Epithelial cell of proximal tubule (primary cell): Measurements from ENCODE around the gene ATP1B2. TPM values are rescaled to one million over a fixed set of nuclear protein-coding genes. Genes with fewer than 3 reads are reported as not detected.

Source experiments
- DNase-seq: peaks from one replicate; pipeline ENCODE4 v3.0.0-alpha.2; 2011; ENCODE audit warnings: low read depth
- H3K4me3 ChIP-seq: 2 replicates; pipeline ENCODE4 v1.5.1; 2011; ENCODE audit warnings: low read depth, mild to moderate bottlenecking, low read length
- total RNA-seq: library from RNA; depleted of rRNA; stranded (reverse); fragments of >200 nt; gene quantifications from 2 replicates; pipeline ENCODE4 v1.2.3, GENCODE V29; 2015
- TF ChIP-seq, protein P1 (sequence below): conservative IDR thresholded peaks from 2 replicates; pipeline ENCODE4 v1.5.1; 2012; ENCODE audit warnings: low read depth, mild to moderate bottlenecking, low read length

ATP1B2 gene
- total RNA-seq, 1 donor from 2014 or later = not detected

DNA sequence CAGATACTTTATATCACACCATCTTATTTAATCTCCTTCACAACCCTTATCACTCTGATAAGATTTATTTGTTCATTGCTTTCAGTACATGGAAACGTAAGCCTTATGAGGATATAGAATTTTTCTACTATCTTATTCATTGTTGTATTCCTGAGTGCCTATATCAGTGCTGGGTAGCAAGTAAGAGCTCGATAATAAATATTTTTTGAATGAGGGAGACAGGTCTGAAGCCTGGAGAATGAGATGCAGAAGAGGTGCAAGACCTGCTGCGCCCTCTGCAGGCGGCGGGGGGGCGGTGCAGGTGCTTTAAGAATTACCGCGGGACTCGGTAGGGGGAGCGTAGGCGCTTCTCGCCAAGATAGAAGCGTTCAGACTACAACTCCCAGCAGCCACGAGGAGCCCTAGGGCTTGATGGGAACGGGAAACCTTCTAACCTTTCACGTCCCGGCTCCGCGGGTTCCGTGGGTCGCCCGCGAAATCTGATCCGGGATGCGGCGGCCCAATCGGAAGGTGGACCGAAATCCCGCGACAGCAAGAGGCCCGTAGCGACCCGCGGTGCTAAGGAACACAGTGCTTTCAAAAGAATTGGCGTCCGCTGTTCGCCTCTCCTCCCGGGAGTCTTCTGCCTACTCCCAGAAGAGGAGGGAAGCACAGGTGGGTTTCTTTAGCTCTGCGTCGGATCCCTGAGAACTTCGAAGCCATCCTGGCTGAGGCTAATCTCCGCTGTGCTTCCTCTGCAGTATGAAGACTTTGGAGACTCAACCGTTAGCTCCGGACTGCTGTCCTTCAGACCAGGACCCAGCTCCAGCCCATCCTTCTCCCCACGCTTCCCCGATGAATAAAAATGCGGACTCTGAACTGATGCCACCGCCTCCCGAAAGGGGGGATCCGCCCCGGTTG, 37.4 kb downstream of the ATP1B2 start, which contains the start of gene WRAP53:
TSS of gene WRAP53 (plus strand) at position 570 of the 900 bp plus-strand sequence. CDS start at position 742, 172 bp downstream.
- TF ChIP-seq, protein P1, sequence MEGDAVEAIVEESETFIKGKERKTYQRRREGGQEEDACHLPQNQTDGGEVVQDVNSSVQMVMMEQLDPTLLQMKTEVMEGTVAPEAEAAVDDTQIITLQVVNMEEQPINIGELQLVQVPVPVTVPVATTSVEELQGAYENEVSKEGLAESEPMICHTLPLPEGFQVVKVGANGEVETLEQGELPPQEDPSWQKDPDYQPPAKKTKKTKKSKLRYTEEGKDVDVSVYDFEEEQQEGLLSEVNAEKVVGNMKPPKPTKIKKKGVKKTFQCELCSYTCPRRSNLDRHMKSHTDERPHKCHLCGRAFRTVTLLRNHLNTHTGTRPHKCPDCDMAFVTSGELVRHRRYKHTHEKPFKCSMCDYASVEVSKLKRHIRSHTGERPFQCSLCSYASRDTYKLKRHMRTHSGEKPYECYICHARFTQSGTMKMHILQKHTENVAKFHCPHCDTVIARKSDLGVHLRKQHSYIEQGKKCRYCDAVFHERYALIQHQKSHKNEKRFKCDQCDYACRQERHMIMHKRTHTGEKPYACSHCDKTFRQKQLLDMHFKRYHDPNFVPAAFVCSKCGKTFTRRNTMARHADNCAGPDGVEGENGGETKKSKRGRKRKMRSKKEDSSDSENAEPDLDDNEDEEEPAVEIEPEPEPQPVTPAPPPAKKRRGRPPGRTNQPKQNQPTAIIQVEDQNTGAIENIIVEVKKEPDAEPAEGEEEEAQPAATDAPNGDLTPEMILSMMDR = peak; percentile 95
- DNase-seq = peak; percentile 91
- H3K4me3 ChIP-seq = peak within 1 kb of the TSS; percentile 93

DNA sequence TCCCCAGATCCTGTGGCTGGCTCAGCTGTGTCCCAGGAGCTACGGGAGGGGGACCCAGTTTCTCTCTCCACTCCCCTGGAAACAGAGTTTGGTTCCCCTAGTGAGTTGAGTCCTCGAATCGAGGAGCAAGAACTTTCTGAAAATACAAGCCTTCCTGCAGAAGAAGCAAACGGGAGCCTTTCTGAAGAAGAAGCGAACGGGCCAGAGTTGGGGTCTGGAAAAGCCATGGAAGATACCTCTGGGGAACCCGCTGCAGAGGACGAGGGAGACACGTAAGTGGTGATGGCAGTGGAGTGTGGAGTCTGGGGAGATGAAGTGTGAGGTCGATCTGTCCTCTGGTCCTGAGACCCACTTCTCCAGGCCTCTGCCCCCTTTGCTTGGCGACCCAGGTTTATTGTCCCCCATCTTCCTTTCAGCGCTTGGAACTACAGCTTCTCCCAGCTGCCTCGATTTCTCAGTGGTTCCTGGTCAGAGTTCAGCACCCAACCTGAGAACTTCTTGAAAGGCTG, 38.1 kb downstream of the ATP1B2 start:
- H3K4me3 ChIP-seq = peak overlapping the region; percentile 93
- no peak for DNase-seq
- TF ChIP-seq, protein P1 = no peak

DNA sequence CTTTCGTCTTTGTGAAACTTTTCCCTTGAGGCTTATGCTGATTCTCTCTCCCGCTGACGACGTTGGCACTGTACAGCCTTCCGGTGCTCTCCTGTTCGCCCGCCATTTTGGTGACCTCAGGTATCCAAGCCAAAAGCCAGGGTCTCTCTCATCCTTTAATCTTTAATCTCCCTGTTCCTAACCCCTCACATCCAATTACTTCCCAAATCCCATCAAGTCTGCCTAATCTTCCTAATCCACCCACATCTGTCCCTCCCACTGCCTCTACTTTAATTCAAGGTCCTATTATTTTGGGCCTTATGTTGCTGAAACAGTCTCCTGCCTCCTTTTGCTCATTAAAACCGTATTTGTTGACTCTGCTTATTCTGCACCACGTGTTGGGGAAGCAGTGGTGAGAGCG, 44.9 kb downstream of the ATP1B2 start:
- DNase-seq = no peak
- TF ChIP-seq, protein P1 = no peak
- H3K4me3 ChIP-seq = no peak overlapping the region

DNA sequence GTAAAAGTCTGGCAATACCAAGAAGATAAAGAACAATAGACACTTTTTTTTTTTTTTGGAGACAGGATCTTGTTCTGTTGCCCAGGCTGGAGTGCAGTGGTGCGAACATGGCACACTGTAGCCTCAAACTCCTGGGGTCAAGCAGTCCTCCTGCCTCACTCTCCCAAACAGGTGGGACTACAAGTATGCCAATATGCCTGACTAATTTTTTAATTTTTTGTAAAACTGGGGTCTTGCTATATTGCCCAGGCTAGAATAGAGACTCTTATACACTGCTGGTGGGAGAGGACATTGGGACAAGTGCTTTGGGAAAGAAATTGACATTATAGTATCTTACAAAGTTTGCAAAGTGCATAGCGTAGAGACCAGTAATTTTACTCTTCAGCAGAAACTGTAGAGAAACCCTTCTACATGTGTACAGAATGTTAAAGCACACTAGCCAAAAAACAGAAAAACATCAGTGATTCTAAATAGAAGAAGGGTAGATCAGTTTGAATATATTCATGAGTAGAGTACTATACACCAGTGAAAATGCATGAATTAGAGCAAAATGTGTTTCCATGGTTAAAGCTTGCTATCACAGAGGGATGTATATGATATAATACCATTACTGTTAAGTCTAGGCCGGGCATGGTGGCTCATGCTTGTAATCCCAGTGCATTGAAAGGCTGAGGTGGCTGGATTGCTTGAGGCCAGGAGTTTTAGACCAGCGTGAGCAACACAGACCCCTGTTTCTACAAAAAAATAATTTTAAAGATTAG, 47.3 kb downstream of the ATP1B2 start:
- no peak overlapping the region for H3K4me3 ChIP-seq
- DNase-seq = no peak
- TF ChIP-seq, protein P1 = no peak

DNA sequence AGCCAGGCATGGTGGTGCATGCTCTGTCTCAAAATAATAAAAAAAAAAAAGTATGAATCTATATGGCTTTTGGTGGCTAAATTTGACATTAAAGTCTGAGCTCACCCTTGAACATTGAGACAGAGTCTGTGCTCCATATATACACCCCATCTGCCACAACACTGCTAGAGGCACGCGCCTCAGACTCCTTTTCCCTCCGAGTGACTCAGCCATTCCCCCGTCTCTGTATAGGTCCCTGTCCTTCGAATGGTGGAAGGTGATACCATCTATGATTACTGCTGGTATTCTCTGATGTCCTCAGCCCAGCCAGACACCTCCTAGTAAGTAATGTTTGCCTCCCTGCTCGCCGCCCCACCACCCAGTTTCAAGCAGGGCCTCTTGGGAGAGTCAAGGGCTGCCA, 49.8 kb downstream of the ATP1B2 start:
- TF ChIP-seq, protein P1 = no peak
- DNase-seq = no peak
- no peak overlapping the region for H3K4me3 ChIP-seq

DNA sequence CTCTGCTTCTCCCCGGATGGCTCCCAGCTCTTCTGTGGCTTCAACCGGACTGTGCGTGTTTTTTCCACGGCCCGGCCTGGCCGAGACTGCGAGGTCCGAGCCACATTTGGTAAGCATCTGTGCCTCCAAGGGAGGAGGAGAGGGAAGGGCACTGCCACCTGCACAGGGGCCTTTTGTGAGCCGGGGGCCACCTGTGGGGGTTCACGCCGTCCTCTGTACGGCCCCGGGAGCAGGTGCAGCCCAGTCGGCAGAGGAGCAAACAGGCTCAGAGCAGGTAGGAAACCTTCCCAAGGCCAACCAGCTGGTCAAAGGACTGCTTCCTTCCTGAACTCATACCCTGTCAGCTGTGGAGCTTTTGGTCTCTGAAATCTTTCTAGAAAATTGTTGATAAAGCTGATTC, 51.0 kb downstream of the ATP1B2 start:
- H3K4me3 ChIP-seq = no peak overlapping the region
- no peak for DNase-seq
- TF ChIP-seq, protein P1 = no peak
